GM21786 (cell line): ENCODE results near the gene IL17RC.

Experiments
- ATAC-seq: cut with Tn5 transposase; IDR thresholded peaks from one replicate; pipeline ENCODE4 v1.9.1; 2021; ENCODE audit not compliant: unreplicated experiment

Gene IL17RC

DNA sequence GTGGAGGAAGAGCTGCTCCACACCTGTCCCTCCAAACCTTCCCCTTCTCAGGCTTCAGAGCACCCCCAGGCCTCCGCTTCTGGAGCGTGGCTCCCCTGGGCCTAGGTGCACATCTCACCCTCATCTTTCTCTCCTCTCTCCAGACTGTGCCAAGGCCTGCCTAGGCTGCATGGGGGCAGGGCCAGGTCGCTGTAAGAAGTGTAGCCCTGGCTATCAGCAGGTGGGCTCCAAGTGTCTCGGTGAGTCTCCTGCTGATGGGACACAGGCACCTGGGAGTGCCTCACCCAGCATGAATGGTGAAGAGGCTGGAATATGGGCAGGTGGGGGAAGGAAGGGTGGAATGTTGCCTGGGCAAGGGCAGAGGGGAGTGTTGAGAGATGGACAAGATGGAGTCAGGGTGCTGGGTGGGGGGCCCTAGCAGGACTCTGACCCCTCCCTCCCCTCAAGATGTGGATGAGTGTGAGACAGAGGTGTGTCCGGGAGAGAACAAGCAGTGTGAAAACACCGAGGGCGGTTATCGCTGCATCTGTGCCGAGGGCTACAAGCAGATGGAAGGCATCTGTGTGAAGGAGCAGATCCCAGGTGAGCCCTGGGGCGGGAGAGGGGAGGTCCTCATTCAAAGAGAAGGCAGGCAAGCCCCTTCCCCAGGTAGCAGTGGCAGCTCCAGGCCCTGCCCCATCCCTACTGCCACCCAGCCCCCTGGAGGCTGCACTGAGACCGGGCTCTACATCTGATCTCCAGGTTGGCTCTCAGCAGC is 26.2 kb downstream of the IL17RC start:
- ATAC-seq = no peak

DNA sequence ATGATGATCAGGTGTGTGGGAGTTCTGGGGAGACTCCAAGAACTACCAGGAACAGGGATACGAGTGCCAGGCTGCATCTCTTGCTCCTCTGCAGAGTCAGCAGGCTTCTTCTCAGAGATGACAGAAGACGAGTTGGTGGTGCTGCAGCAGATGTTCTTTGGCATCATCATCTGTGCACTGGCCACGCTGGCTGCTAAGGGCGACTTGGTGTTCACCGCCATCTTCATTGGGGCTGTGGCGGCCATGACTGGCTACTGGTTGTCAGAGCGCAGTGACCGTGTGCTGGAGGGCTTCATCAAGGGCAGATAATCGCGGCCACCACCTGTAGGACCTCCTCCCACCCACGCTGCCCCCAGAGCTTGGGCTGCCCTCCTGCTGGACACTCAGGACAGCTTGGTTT is 27.4 kb downstream of the IL17RC start:
- no peak for ATAC-seq

DNA sequence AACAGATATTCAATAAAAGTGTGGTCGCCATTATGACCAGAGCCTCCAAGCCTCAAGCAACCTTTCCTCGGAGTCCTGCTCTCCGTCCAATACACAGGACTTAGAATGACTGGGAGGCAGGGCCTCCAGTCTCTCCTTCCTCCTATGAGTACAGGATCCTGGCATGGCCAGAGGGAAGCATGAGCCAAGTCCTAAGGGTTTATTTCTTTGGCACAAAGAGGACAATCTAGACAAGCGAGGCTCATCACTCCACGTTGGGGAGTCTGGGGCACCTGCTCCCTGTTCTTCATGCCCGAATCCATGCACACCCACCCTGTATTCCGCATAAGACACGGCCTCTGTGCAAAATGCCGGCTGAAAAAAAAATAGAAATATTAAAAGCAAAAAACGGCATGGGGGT is 28.5 kb downstream of the IL17RC start:
- no peak for ATAC-seq

DNA sequence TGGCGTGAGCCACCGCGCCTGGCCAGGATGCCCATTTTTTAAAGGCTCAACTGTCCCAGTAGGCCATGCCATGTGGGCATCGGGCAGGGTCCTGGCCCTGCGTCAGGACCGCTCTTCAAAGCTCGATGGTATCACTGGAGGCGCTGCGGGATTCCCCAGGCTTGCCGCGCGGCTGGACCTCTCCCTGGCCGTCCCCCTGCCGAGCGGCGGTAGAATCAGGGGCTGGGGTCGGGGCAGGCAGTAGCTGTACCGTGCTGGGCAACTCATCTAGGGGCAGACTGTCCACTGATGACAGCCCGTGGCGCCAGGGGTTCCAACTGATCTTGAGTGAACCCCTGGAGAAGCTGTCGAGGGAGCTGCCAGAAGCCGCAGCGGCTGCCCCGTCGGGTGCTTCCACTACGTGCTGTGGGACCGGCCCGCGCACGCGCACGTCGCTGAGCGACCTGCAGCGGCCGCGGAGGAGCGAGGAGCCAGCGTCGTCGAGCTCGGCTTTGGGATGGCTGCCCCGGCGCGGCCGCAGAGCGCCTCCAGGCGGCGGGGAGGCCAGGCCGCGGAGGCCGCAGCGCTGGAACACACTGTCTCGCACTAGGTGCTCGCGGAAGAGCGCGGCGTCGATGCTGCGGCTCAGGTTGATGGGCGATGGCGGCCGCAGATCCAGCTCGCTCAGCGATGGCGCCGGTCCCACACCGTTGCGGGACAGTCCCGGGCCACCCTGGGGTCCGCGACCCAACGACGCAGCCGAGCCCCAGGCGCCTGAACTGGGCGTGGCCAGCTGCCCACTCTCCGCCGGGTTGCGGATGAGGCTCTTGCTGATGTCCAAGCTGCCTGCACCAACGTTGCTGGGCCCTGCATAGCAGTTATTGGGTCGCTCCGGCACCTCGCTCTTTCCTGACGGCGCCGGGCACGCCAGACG is 29.5 kb downstream of the IL17RC start:
- ATAC-seq = no peak

DNA sequence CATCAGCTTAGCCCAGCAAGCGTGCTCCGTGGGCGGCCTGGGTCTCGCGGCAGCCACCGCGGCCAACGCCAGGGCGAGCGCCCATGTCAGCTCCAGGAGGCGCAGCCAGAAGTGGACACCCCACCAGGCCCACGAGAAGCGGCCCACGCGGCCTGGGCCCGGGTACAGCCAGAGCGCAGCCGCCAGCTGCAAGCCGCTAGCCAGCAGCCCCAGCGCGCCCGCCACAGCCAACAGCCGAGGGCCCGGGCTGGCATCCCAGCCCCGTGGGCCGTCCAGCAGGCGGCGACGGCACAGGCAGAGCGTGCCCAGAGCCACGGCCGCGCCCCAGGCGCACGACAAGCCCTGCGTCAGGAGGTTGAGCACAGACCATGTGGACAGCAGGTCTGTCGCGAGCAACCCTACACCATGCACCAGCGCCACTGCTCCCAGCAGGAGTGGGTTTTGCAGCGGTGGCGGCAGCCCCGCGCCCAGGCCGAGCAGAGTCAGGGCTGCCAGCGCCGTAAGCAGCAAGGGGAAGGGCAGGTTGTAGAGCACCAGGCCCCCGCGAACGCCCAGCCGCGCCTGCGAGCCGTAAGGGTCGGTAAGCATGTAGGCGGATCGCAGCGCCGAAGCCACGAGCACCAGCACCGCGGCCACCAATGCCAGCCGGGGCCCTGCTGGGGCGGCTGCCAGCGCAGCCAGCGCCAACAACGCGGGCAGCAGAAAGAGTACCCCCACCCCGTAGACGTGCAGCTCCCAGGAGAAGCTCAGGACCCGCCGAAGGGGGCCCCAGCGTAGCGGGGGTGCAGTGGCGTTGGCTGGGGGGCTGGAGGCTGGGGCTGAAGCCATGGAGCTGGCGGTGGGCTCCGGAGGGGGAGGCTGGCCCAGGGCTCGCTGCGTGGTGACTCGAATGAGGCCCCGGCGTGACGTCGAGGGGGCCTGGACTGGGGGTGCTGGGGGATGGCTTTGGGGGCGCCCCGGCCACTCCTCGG is 30.4 kb downstream of the IL17RC start:
- no peak for ATAC-seq

DNA sequence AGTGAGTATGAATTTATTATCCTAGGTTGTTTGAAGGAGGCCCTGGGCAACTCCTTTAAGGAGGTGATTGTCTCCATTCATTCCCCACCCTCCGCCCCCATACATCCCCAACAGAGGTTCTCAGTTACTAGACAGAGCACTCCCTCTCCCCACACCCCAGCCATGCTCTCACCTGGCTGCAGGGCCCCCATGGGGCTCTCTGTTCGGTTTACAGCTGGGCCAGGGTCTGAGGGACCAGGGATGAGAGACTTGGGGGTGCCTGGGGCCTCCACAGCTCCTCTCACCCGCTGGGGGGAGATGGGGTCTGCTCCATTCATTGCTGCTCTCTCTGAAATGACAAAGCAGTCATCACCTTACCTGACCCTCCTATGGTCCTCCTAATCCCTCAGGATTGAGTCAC is 31.7 kb downstream of the IL17RC start:
- no peak for ATAC-seq

DNA sequence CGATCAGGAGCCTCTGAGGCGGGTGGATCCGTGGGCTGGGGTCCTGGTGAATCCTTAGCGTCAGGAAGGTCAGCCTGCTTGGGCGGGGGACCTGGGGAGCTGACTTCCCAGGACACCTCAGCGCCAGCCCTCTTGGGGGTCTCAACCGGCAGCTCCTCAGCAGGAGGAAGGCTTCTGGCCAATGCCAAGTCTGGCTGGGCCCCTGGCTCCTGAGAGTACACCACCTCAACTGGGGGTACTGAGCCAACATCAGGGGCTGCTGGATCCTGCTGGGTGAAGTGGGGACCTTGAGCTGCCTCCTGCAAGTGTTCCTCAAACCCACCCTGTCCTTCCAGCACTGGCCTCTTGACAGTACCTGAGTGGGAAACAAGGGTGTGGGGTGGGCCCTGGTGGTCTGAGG is 32.2 kb downstream of the IL17RC start:
- ATAC-seq = no peak

DNA sequence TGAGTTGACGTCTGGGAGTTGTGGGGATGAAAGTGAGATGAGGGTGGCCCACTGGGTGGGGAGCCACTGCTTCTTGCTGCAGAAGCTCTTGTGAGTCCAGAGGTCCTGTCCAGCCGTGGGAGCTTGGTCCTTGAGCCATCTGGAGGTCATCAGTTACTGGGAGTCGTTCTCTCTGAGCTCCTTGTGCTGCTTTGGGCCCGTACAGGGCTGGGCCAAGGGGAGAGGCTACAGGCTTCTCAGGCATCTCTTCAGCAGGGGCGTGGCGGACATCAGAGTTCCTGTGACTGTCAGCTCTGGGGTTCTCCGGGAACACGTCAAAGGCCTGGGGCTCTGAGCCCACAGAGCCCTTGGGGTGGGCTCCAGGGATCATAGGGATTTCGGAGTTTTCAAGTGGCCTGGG is 32.7 kb downstream of the IL17RC start:
- ATAC-seq = no peak

DNA sequence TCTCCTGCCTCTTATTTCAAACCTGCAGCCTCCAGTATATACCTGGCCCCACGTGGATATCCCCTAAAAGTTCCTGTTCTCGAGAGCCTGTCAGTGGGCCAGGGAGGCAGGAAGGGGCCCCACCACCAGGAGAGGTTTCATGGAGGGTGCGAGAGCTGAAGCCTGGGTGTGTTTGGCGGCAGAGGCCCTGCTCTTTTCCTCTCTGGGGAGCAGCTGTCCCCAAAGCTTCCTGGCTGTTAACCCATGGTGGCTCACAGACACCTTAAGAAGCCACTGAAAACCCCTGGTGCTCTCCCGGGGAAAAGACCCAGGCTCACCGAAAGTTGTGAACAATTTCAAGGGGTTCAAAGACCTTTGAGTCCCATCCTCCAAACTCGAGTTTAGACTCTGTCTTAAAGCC is 34.2 kb downstream of the IL17RC start:
- ATAC-seq = peak; percentile 44

DNA sequence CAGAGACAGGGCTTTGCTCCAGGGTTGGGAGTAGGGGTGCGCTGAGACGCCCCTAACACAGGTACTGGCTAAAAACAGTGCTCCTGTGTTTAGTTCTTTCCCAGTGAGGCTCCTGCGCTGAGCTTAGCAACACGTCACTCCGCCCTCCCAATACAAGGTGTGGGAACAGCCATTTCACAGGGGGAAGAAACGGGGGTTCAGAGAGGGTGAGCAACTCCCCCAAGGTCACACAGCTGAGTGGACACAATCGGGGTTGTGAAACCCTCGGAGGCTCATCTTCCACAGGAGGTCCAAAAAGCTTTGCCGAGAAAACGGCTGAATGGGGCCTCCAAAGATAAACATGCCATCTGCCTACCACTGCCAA is 34.7 kb downstream of the IL17RC start:
- peak; percentile 10 for ATAC-seq

DNA sequence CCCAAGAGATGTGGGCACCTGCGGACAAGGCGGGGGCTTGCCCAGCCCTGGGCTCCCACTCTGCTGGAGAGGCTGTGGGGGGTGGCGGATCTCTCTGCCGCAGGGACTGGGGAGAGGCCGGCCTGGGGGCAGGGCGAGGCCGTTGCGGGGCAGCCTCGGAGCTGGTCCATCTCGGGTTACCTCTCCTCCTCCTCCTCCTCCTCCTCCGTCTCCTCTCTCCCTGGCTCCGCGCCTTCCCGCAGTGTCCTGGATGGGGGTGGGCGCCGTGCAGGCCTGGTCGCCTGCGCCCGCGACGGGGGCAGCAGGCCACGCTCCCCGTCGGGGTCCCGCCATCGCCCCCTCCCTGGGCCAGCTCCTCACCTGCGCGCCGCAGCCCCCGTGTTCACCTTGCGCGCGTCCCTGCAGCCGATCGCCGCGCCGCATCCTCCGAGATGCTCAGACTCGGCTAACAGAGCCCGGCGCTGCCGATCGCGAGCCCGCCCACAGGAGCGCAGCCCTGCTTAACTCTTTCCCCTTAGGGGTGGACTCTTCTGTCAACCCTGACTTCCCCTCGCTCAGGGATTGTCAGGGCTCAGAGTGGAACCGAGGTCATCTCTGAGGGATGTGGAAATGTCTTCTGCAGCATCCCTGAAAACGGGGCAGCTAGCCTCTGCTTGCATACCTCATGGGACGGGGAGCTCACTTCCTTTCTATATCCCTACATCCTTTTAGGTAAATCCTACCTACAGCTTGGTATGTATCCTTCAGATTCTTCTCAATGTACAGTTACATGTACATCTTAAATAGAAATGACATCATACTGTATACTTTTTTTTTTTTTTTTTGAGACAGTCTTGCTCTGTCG is 35.3 kb downstream of the IL17RC start, which contains the start of gene PRRT3:
TSS of gene PRRT3 (minus strand) at position 447 of the 844 bp plus-strand sequence. CDS start 2,293 bp downstream, outside the sequence.
- ATAC-seq = peak; percentile 57

DNA sequence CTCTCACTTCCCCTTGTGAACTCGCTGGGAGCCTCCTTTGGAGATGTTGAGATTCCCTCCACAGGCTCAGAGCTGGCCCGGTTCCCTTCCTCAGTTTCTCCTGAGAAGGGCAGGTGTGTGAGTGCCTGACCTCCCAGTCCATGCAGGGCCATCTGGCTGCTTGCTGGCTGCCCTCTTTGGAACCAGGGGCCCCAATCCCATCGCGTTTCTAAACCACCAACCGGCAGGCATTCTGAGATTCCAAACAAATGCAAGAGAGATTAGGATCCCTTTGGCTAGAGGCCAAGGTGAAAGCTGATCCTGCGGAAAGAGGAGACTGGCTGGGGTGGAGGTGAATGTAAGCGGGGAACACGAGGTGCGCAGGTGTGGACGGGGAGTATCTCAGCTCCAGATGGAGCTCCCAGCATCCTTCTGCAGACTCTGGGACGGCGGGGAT is 38.2 kb downstream of the IL17RC start:
- no peak for ATAC-seq

DNA sequence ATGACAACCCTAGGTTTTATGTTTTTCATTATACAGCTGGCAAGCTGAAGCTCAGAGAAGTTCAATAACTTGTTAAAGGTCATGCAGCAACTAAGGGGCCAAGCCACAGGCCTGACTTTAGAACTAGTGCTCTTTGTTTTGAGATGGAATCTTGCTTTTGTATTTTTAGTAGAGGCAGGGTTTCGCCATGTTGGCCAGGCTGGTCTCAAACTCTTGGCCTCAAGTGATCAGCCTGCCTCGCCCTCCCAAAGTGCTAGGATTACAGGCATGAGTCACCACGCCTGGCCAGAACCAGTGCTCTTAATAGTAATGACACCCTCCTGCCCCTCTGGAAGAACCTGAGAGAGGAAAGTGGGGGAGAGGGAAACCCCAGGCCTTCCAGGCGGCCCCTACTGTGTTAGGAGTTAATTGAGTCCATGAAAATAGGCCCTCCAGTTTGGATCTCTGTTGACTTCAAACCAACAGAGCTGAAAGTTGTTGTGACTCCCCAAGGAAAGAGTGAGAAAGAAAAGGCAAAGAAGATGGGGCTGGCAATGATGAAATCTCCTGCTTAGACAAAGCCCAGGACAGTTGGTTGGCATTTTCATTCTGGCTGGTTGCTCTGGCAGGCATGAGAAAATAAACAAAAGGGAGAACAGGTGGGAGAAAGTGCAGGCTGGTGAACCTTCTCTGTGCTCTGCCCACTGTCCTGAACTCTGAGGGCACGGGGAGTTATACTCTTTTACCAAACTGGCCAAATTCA is 38.9 kb downstream of the IL17RC start:
- ATAC-seq = no peak

DNA sequence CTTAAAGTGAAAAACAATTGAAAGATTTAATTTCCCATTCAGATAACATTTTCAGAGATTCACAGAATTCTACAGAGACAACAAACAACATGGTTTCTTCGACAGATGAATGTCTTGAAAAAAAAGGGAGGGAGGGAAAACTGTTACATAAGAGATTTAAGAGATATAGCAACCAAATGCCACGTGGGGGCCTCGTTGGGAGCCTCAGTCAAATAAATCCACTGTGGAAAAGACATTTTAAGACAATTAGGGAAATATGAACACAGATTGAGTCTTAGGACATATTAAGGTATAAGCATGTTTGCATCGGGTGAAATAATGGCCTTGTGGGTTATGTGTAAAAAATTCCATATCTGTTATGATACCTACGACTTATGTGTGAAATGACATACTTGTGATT is 40.3 kb downstream of the IL17RC start:
- ATAC-seq = no peak

DNA sequence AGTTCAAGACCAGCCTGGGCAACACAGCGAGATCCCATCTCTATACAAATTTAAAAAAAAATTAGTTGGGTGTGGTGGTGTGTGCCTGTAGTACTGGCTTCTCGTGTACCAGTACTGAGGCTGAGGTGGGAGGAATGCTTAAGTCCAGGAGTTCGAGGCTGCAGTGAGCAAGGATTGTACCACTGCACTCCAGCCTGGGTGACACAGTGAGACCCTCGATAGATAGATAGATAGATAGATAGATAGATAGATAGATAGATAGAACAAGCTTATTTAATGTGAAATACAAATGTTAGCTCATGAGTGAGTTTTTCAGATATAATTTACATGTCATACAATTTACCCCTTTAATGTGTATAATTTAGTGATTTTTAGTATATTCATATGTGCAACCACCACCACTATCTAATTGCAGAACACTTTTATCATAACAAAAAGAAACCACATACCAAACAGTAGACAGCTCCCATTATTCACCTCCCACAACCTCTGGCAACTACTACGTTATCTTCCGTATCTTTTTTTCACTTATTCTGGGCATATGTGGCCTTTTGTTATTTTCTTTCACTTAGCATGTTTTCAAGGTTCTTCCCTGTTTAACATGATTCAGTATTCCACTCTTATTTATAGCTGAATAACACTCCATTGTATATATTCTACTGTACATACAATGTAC is 48.4 kb downstream of the IL17RC start:
- no peak for ATAC-seq

DNA sequence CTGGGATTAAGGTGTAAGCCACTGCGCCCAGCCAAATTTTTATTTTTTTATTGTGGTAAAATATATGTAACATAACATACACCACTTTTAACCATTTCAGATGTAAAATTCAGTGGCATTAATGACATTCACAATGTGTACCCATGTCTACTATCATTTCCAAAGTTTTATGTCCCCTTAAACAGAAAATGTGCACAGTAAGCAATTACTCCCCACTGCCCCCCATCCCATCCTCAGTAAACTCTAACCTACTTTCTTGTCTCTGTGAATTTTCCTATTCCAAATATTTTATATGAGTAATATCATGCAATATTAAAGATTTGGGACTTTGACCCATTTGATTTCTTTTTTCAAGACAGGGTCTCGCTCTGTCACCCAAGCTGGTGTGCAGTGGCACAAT is 49.9 kb downstream of the IL17RC start:
- ATAC-seq = no peak

DNA sequence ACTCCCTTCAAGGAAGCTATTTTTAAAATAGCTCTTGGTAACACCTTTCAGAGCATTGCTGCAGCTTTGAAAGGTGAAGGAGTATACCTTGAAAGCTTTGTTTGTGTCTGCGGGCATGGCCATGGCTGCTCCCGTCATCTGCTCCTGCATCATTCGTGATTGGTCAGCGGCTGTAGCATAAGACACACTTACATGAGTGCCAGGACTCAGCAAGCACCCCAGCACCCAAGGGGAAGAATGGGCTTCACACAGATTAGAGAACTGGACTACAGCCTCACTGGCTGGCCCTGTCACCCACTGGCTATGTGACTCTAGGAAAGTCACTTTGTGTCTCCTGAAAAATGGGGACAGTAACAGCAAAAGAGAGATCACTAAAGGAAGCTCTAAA is 52.7 kb downstream of the IL17RC start:
- ATAC-seq = no peak

DNA sequence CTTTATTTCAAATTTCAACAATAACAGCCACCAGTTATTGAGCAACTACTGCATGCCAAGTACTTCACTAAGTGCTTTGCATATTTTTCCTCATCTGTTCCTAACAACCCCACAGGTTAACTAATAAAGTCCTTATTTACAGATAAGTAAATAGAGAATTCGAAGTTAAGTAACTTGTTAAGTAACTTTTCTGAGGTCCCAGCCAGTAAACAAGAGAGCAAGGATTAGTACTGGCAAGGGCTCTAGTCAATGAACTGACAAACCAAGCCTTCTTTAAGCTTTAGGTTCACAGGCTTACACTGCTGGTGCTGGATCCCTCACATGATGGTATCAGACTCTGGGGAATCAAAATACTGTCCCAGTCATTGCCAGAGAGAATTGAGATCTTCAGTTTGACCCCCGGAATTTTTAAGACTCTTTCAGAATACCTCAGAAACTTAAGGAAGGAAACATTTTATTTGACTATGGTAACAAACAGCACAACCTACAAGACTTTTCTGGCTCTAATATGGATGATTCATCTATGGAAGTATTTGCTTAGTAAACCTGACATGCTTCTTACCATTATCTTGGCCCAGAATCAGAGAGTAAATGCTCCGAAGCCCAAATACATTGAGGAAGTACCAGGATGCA is 53.2 kb downstream of the IL17RC start:
- ATAC-seq = no peak
